ENCODE data around the gene SMOC1.
"Not testable (repeated sequence)": the region's sequence is repeated elsewhere in the genome, so short reads cannot be mapped to it uniquely, and the experiment has no call there.

Gene SMOC1

GRCh38 chr14:69903046-69903445 lies 23.8 kb downstream of the SMOC1 start:
- not testable (repeated sequence) for DNase-seq

- no peak for DNase-seq
Observed at GRCh38 chr14:69904246-69904645, 25.0 kb downstream of the SMOC1 start.

GRCh38 chr14:69906201-69906600 lies 27.0 kb downstream of the SMOC1 start:
- DNase-seq = no peak

DNA sequence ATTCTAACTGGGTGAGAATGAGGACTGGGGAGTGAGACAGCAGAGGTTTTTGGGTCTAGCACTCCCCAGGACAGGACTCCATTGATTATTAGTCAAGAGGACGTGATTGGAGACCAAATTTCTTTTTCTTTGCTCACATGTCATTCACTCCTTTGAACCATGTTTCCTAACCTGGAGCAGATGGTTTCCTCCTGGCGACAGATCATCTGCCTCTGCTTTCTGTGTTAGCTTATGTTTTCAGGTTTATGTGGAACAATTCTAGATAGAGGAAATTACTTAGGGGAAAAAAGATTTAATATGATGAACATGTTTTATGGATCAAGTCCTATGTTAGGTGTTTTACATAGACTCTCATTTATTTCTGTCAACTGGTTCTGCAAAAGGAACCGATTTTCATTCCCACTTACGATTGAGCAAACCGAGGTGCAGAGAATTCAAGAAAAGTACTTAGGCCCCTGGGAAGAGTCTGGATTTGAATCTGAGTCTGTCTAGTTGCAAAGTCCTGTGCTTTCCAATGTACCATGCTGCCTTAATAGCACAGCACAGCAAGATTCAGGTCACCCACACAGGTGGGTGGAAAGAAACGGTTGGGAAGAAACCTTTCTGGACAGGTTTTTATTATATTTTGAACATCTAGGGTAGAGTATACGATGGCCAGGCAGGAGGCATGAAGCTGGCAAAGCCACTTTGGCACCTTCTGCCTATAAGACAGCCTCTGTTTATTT lies 30.8 kb downstream of the SMOC1 start:
- DNase-seq = no peak

GRCh38 chr14:69910871-69911270 lies 31.7 kb downstream of the SMOC1 start:
- DNase-seq = no peak

GRCh38 chr14:69913686-69914085 lies 34.5 kb downstream of the SMOC1 start:
- DNase-seq = no peak

DNA sequence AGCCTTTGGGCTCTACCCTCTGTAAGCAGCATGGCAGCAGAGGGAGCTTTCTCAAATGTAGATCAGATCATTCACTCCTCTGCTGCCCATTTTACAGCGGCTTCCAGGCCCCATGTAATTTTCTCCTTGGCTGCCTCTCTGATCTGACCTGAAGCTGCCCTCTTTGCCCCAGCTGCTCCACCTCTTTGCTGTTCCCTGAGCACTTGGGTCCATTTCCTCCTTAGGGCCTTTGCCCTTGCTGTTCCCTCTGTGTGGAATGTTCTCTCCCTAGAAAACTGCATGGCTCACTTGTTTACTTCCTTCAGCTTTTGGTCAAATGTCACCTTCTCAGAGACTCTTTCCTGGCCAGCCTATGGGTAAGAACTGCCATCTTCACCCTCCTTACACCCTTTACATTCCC lies 37.2 kb downstream of the SMOC1 start:
- no peak for DNase-seq

- no peak for DNase-seq
Observed at GRCh38 chr14:69917287-69917686, 38.1 kb downstream of the SMOC1 start.

DNA sequence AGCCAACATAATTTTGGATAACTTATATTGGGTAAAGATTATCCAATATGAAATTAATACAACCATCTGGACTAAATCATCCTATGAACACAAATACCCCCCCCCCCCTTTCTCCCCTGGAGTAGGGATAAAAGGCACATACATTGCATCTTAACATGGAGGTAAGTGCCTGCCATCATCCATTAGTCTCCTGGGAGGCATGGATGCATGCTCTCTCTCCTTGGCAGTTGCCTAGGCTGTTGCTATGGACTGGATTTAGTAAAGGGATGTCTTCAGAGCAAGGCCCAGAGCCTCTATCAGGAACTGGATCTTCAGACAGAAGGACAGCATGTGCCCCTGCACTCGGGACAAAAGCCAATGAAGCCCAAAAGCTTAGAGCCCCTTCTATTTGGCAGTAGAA lies 40.6 kb downstream of the SMOC1 start:
- DNase-seq = no peak

- no peak for DNase-seq
Observed at GRCh38 chr14:69921052-69921451, 41.8 kb downstream of the SMOC1 start.

DNA sequence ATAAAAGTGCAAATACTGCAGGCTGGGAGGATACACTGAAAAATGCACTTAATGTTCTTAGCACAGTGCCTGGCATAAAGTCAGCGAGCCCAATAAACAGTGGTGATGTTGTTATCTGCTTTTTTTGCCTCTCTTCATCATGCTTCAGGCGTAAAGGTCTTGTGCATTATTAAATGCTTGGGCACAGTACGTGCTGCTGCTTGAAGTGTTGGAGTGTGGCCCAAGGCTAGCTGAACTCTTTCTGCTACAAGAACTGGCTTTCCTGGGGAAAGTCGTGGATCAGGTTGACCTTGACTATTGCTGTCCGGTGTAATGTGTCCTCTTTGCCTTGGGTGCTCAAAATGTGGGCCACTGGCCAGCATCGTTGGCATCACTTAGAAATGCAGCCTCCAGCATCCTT lies 43.0 kb downstream of the SMOC1 start:
- no peak for DNase-seq

DNA sequence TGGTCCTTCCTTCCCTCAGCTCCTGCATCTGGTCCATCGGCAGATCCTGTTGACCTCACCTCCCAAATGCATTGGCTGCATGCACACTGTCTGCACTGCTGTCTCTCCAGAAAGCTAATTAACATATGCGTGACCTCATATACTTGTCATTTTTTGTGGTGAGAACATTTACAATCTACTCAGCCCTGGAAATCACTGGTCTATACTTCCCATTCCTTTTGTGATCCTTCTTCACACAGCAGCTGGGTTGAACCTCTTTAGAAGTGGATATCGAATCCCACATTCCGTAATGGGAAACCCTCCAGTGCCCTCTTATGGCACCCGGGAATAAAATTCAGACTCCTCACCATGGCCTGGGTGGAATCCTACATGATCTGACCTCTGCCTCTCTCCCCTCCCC lies 45.0 kb downstream of the SMOC1 start:
- DNase-seq = no peak

DNA sequence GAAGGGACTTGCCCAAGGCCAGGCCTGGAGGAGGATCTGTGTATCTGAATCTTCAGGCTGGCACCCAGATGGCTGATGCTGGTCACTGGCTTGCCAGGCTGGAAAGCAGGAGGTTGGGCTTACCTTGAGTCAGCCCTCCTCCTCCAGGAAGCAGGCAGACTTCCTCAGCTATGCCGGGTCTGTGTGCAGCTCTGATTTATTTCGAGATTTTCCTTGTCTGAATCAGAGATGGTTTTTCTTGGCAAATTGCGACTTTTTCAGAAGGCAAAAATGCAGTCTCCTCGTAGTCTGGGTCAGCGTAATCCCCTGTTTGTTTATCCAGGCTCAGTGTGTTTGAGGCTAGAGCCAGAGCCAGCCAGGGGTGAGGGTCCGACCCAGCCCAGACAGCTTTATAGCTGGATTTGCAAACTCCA lies 48.9 kb downstream of the SMOC1 start:
- DNase-seq = no peak

- DNase-seq = no peak
Observed at GRCh38 chr14:69930780-69931379, 51.7 kb downstream of the SMOC1 start.

DNA sequence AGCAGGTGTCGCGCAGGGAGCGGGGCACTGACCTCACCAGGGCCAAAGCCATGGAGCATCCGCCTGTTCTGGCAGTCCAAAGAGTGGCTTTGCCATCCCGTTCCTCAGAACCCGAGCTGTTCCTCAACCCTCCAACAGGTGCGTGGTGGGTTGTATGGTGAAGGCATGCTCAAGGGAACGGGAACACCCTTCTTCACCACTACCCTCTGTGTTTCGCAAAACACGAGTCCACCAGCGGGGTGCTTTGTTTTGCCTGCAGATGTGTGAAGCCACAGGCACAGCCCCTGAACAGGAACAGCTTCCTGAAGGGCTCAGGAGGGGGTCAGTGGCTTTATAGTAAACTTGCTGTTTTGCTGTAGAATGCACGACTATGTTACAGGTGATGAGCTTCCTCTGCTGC lies 52.7 kb downstream of the SMOC1 start:
- no peak for DNase-seq

- no peak for DNase-seq
Observed at GRCh38 chr14:69932391-69932790, 53.2 kb downstream of the SMOC1 start.

- DNase-seq = no peak
Observed at GRCh38 chr14:69933623-69934275, 54.5 kb downstream of the SMOC1 start.

- DNase-seq = no peak
Observed at GRCh38 chr14:69937367-69938081, 58.3 kb downstream of the SMOC1 start.

GRCh38 chr14:69938751-69939150 lies 59.5 kb downstream of the SMOC1 start:
- no peak for DNase-seq

DNA sequence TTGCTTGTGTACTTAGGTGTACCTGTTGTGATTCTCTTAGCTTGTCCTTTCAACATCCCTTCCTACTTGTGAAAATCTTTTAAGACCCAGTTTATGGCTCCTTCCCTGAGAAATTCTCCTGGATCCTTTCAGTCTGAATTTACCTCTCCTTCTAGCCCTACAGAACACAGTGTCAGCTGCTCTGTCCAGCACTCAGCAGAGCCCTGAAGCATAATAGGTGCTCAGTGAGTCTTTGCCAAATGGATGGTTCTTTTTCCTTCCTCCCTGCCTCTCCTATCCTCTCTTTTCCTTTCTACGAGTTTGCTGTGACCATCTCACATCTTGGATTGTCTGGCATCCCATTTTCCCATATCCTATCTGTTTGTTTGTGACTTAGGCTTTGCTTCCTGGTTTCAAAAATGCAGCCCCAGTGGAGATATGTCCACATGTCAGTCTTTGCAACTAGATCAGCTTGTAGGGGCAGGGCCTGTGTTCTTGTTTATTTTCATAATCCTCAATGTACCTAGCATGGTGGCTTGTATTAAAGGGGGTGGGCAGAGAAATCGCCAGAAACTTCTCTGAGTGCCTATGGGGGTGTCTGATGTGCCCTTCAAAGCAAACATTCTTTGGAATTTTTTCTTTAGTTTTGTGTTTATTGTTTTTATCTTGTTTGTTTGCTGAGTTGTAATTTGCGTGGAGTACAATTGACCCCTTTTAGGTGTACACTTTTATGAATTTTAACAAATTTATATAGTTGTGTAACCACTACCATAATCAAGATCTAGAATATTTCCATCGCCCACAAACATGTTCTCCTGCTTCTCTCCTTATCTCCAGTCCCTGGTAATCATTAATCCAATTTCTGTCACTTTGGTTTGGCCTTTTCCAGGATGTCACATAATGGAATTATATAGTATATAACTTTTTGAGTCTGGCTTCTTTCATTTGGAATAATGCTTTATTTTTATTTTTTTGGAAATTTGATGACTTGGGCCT lies 62.8 kb downstream of the SMOC1 start:
- DNase-seq = no peak

DNA sequence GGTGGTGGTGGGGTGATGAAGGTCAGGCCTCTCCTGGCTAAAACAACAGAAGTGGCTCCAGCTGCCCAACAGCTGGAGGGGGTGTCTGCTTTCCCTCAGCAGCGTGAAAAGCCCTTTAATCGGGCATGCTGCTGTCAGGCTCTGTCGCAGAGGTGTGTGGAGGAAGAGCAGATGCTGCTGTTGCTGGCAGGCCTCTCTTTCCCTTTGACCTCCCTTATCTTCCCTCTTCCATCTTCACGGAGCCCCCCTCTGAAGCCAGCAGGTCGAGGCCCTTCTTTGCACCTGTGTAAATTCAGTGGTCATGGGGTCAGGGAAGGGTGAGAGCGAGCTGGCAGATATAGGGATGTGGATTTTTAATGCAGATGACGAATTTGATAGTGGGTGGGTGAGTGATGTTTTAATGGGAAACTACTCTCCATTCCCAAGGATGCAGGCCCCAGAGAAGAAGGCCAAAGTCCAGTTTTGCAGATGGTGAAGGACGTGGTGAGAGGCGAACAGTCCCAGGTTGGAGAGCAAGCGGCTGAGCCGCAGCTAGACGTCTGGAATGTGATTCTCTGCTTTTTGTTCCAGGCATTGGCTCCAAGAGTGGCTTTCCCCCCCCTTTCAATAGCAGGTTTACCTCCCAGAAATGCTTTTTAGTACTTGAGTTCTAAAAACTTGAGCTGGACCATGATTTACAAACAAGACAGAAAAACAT lies 64.0 kb downstream of the SMOC1 start:
- DNase-seq = no peak

DNA sequence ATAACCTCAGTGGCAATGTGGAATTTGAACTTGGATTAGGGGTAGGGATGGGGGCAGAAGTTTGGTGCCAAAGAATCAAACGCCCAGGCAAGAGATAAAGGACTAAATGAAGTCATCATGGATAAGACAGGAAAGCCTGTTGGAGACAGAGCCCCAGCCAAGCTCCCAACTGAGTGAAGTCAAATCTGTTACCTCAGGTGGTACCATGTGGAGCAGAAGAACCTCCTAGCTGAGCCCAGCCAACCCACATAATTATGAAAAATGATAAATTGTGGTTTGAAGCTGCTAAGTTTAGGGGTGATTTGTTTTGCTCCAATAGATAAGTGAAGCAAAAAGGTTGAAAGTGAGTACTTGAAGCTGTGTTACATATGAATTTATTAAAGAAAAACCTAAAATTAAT lies 66.1 kb downstream of the SMOC1 start:
- DNase-seq = no peak

Data from KG1 (cell line).